Smooth muscle cell of bladder (primary cell): ENCODE measurements around the gene IL6. TPM values are rescaled to one million over a fixed set of nuclear protein-coding genes. Genes with fewer than 3 reads are reported as not detected.

Experiments
- total RNA-seq: library from RNA; depleted of rRNA; stranded (reverse); fragments of >200 nt; gene quantifications from 2 replicates; pipeline ENCODE4 v1.2.3, GENCODE V29; 2014

IL6 gene
- total RNA-seq = 40.0 and 49.1 TPM in 2 replicates

GRCh38 chr7:22726907-22727713 is at the start of gene IL6:
Gene IL6 (plus strand): TSS chr7:22727200. CDS start chr7:22727263, 63 bp downstream.

Other genes starting within 250 kb of the IL6 start
- 4.6 and 6.9 TPM in 2 replicates for gene STEAP1B, start 227.0 kb upstream of the IL6 start, total RNA-seq
- gene TOMM7, start 95.6 kb downstream of the IL6 start, total RNA-seq = 258 and 272 TPM in 2 replicates